ENCODE measurements around the gene CWF19L2.
"Not testable (repeated sequence)": the region's sequence is repeated elsewhere in the genome, so short reads cannot be mapped to it uniquely, and the experiment has no call there.

The CWF19L2 gene

GRCh38 chr11:107457558-107458271 is at the start of gene CWF19L2:
TSS of gene CWF19L2 (minus strand) at chr11:107457825. CDS start at chr11:107457816, 9 bp downstream.
- DNase-seq = peak; percentile 71

- DNase-seq = no peak
Measured at GRCh38 chr11:107505647-107506225, 48.1 kb upstream of the CWF19L2 start.

DNA sequence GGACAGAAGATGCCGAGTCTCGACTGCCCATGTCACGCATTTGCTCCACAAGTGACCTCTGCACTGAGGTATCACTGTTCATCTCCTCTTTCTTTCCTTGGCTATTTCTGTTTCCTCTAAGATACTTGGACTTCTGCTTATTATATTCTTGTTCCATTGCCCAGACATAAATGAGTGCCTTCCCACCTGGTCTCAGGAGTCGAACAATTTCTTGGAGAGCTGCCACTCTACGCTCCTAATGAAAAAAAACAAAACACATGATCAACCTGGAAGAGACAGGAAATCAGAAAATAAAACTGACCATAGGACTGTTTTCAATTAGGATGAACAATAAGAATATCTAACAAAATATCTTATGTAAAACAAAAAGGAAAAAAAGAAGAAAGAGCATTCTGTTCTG is 47.4 kb upstream of the CWF19L2 start:
- no peak for DNase-seq

DNA sequence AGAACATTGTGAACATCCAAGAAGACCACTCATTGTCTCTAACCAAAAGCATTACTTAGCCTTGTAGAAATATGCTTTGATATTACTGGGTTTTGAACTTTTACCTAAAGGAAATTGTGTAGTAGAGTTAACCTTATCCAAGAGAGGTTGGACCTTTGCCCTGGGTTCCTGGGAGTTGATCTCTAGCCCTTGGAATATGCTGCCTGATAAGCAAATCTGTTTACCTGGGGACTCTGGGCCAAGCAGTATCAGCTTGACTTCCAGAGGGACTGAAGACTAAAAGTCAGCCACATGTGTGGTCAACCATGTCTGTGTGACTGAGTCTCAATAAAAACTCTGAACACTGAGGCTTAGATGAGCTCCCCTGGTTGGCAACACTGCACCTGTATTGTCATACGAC is 44.1 kb upstream of the CWF19L2 start:
- no peak for DNase-seq

- not testable (repeated sequence) for DNase-seq
Measured at GRCh38 chr11:107497371-107497770, 39.7 kb upstream of the CWF19L2 start.

DNA sequence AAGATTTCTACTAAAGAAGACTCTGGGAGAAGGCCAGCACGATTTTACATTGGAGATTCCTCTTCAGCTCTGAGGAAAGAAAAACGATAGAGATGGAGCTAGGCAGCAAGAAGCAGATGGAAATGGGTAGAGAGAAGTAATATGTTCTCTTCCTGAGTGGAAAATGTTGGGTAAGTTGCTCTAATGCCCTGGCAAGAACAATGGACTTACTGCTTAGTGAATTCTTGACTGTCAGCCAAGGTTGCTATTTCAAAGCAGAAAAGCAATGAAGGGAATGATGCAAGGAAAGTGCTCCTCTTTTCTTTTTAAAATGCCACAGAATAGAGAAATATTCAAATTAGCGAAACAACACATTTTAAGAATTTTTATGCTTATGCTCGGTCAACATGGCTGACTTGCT is 38.4 kb upstream of the CWF19L2 start:
- DNase-seq = no peak

DNA sequence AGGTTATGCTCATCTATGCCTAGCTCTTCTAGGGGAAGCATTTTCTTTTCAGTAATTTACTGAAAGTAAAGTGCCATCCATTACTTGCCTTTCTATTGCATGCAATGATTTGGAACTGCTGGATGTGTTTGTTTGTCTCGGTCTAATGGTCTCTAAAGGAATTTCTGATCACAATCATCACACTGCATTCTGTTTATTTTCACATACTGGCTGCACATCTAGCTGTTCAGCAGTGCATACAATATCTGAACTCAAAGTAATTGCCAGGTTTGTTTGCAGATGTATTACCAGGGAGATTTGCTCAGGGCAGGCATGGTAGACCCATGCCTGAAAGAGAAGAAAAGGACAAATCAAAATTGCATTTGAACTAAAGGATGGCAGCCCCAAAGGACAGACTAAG is 36.4 kb upstream of the CWF19L2 start:
- DNase-seq = no peak

GRCh38 chr11:107493117-107493516 is 35.5 kb upstream of the CWF19L2 start:
- no peak for DNase-seq

DNA sequence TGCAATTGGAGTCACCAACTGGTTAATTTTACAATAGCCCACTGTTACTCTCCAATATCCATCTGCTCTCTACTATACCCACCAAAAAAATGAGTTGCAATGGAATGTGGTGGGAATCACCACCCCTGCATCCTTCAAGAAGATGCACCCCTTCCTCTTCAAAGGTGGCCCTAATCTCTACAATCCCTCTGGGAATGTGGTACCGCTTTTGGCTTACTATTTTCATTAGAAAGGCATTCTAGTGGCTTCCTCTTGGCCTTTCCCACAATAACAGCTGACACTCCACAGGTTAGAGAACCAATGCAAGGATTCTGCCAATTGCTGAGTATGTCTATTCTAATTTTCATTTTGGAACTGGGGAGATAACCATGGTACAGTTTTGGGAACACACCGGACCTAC is 33.2 kb upstream of the CWF19L2 start:
- DNase-seq = no peak

GRCh38 chr11:107482234-107482633 is 24.6 kb upstream of the CWF19L2 start:
- no peak for DNase-seq

DNA sequence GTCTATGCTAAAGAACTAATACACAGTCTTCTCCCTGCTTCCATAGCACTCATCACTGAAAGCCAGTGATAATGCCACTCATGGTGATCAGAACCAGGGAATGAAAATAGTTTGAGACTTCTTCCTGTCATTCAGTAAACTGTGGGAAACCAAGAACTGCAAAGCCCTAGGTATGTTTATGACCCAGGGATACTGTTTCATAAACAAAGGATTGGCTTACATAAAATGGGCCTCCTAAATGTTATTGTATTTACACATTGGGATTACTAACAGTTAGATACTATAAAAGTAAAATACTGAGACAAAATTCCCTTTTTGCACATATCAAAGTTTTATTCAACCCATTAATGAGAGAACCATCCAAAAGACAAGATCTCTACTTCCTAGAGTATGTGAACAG is 21.3 kb upstream of the CWF19L2 start:
- no peak for DNase-seq

DNA sequence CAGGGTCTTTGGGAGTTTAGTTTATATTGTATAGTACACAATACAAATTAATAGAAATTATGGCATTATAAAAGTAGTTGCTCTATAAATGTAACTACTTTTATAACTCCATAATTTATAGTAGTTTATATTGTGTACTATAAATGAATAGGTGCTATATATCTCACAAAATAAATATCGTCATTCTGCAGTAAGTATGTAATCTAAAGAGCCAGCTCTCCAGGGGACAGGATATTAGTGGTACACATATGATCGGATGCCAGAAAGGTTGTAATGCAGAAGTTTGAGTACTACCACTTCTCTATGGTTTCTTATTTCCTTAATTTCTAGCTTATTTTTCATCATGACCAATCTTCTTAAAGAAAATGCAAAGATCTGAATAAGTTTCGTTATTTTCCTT is 20.2 kb upstream of the CWF19L2 start:
- DNase-seq = no peak

DNA sequence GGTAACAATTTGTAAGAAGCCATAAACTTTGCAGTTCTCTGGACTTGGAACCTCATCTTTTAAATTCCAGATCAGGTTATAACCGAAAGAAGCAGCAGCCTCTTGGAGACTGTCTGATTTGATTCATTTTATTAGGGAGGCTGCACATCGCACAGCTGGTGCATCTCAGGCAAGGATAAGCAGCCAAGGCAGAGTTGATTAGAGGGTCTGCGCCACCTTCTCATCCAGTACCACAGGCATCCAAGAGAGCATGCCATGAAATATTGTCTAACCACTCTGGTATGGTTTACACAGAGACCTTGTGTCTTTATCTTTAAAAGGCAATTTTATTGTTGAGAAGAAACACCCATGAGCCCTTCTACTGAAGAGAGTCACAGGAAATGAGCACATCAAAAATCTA is 16.2 kb upstream of the CWF19L2 start:
- no peak for DNase-seq

GRCh38 chr11:107472966-107473365 is 15.3 kb upstream of the CWF19L2 start:
- DNase-seq = no peak

DNA sequence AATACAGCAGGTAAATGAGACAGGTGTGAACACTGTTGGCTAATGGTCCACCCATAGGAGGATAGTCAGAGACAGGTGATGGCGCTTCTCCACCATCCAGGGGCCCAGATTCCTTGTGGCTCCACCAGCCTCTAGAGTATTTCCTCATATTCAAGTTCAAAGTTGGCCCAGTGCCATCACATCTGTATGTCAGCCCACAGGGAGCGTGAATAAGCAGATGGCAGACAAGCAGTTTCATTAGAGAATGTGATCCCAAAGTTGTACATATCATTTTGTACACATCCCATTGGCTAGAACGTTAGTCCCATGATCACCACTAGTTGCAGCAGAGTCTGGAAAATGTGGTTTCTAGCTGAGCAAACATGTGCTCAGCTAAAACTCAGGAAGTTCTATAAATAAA is 11.0 kb upstream of the CWF19L2 start:
- no peak for DNase-seq

- no peak for DNase-seq
Measured at GRCh38 chr11:107467696-107468095, 10.1 kb upstream of the CWF19L2 start.

DNA sequence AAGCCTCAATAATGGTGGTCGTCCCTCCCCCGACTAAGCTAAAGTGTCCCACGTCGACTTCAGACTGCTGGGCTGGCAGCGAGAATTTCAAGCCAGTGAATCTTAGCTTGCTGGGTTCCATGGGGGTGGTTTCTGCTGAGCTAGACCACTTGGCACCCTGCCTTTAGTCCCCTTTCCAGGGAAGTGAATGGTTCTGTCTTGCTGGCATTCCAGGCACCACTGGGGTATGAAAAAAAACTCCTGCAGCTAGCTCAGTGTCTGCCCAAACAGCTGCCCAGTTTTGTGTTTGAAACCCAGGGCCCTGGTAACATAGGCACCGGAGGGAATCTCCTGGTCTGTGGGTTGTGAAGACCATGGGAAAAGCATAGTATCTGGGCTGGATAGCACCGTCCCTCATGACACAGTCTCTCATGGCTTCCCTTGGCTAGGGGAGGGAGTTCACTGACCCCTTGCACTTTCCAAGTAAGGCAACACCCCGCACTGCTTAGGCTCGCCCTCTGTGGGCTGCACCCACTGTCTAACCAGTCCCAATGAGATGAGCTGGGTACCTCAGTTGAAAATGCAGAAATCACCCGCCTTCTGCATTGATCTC is 8.7 kb upstream of the CWF19L2 start:
- not testable (repeated sequence) for DNase-seq

DNA sequence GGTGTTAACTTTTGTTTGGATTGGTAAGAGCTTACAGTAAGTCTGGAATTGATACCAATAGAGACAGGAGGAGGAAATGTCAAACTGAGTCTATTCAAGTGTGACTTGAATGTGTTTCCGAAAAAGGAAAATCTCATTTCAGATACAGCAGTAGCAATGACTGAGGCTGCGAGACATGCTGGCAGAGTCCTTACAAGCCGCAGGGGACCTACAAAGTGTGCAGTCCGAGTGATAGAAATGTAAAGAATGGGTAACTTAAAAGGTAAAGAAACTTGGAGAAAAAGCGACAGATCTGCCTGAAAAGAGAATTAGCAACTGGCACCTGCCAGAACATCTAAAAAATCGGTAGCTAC is 444 bp downstream of the CWF19L2 start:
- DNase-seq = no peak

DNA sequence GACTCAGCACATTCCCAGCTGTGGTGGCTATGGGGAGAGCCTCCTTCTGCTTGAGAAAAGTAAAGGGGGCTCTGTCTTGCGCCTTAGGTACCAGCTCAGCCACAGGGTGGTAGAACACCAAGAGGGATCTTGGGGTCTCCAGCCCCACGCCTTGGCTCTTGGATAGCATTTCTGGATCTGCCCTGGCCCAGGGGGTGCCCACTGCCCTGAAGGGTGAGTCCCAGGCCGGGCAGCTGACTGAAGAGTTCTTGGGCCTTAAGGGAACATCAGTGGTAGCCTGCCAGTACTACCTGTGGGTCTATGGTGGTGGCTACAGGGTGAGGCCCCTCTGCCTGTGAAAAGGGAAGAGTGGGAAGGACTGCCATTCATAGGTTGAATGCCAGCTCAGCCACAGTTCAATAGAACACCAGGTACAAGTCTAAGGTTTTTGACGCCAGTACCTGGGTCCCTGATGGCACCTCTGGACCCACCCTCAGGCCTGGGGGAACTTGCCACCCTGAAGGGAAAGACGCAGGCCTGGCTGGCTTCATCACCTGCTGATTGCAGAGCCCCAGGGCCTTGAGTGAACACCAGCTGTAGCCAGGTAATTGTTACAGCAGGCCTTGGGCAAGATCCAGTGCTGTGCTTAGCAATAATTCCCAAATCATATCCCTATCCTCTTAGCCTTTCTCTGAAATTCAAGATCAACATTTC is 3.9 kb downstream of the CWF19L2 start:
- no peak for DNase-seq

DNA sequence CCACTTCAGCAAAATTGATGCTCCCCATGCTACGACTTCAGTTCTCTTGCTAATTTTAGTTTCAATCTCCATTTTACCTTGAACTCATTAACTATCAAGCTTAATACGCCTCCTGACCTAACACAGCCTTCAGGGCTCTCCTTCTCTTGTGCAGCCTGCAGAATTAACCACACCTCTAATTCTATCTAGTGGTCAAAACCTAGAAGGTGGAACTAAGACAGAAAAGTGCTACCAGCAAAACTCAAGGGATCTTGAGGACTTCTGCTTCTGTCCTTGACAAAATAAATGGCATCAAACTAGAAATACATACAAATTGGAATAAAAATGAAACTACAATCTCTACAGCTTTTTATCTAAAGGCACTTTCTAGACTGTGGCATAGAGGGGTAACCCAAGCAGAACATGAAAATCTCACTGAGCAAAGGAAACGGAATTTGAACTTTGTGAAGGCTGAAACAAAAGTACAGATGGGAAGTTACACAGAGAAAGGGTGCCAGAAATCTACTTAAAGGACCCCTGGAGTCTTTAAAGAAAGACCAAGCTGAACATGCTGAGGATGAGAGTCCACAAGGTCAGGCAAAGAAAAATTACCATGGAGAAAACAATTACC is 10.7 kb downstream of the CWF19L2 start:
- DNase-seq = no peak

GRCh38 chr11:107442715-107443215 is 14.9 kb downstream of the CWF19L2 start:
- no peak for DNase-seq

GRCh38 chr11:107439586-107440167 is 17.9 kb downstream of the CWF19L2 start:
- DNase-seq = no peak

GRCh38 chr11:107438148-107438547 is 19.5 kb downstream of the CWF19L2 start:
- DNase-seq = no peak
